GM18526 (cell line): Measurements from ENCODE around the gene CRB3.

Experiments
- POLR2A ChIP-seq: IDR thresholded peaks from 3 replicates; pipeline ENCODE4 v1.6.1; 2011; ENCODE audit not compliant: insufficient read length; ENCODE audit errors: extremely low read depth

Gene CRB3

DNA sequence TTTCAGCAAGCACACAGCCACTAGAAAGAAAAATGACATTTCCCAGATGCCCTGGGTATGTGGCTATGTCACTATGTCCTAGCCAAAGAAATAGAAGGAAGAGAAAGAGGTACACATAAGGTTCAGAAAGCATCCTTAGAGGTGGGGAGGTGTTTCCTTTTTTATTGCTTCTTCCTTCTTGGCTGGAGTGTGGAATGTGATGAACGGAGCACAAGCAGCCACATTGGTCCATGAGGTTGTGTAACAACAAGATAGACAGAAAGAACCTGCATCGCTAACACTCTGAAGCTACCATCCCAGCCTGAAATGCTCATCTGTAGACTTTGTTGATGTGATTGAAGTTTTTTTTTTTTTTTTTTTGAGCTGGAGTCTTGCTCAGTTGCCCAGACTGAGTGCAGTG, 11.2 kb upstream of the CRB3 start:
- TF ChIP-seq POLR2A = no peak

DNA sequence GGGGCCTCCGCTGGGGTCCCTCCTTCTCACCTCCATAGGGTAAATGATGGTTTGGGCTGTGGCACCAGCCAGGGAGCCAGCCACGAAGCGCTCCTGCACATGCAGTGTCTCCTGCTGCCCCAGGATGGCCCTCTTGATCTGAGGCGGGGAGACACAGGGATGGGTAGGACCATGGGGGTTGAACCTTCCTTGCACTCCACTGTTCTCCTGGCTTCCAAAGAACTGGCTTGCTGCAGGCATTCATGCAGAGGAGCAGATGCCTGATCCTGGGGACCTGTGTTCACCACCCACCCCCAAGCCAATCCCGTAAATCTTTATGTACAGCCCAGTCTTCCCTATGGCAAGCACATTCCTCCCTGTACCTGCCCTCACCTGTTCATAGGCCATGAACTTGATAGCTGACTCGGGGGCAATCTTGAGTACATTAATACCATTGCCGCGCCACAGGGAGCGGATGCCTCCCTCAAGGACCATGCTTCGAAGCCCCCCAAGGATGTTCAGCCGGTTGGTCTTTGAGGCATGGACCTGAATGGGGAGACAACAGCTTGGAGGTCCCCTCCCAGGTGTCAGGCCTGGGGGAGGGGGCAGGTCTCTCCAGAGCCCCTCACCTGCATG, 10.0 kb upstream of the CRB3 start:
- TF ChIP-seq POLR2A = no peak

DNA sequence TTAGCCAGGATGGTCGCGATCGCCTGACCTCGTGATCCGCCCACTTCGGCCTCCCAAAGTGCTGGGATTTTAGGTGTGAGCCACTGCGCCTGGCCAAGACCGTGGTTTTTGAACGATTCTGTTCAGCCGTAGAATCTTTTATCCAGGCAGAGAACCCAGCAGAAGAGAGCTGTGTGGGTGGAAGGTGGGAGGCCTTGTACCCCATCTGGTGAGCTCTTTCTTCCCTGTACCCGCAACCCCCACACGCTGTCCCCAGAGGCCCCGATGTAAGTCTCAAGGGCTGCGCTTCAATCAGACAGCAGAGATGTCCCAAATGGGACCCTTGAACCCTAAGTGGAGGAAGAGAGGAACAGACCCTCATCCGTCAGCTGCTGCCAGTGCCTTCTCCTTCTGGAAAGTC, 8.1 kb upstream of the CRB3 start:
- TF ChIP-seq POLR2A = no peak

DNA sequence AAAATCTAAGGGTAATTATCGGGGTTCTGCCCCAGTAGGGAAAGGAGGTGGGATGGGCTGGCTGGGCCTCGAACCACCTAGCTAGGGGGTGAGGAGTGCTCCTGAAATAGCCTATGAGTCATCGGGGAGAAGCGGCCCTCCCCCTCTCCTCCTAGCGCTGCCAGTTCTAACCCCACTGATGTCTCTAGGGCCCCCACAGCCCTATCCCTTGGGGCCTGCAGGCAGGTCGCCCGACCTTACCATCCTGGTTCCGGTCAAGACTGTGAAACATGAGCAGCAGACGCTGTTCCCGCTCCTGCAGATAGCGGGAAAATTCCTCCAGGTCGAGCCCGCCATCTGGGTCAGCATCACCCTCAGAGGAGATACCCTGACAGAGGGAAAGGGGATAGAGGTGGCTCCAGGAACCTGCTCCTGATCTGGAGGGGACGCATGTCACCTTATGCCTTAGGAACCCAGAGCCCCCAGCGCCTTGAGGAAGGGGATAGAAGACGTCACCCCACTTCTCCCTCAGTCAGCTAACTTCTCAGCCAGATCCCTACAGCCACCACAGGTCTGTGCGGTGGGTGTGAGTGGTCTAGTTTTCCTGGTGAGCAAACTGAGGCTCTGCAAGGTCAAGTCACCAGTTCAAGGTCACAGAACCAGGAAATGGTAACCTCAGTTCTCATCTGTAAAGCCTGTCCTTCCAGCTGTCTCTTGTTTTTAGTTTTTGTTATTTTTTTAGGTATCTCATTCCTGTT, 5.9 kb upstream of the CRB3 start:
- TF ChIP-seq POLR2A = peak; percentile 31

DNA sequence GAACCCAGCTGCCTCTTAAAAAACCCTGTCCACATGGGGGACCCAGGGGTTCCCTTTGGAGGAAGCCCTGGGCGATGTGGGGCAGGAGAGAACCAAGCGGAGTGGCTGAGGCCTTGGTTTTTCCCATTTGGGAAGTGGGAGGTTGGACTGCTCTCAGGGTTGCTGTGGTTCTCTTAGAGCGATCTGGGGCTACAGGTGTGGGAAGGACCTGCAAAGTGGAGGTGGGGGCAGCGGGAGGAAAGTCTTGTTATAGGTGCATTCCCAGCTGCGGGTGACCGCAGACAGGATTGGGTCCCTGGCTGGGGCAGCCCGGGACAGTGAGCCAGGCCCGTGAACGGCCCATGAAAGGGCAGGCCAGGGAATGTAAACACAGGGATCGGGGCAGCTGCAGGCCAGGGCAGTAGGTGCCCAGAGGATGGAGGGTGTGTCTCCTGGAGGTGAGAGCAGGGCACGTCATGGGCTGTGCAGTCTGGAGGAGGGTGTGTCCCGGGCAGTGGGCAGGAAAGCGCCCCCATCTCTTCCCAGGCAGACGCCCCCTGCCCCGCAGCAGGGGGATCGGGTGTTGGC, 5.3 kb upstream of the CRB3 start:
- no peak for TF ChIP-seq POLR2A

DNA sequence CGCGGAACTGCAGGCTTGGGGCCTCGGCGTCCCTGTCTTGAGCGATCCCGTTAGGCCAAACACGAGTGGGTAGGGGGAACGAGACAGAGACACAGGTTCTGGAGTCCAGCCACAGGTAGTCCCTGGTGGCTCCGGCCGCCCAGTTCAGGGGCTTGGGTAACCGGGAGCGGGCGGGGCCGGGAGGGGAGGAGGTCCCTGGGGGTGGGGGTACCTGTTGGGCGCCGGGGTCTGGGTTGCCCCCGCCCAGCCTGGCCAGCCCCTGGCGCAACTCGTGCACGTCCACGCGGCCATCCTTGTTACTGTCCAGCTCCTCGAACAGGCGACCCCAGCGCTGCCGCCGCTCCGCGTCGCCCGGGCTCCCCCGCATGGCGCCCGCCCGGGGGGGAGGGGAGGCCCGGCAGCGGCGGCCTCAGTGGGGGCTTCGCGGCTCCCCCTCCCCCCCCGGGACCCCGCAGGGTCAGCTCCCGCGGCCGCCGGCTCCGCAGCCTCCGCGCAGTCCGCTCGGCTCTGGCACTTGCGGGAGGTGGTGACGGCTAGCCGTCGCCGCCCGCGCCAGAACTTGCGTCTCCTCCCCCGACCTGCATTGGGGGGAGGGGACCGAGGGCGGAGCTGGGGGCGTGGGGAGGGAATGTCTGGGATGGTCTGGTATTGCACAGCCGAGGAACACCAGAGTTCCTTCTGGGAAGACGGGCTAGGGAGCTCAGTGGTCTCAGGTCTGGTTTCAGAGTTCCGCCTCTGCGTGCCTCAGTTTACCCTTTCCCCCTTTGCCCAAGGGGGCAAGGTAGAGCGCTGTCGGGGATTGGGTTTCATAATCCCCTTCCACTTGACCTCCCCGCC, 4.6 kb upstream of the CRB3 start, which contains the start of gene SLC25A23:
Gene SLC25A23 (minus strand): TSS at position 531 of the 837 bp plus-strand sequence. CDS start 164 bp downstream, at position 367.
- peak; percentile 25 for TF ChIP-seq POLR2A

DNA sequence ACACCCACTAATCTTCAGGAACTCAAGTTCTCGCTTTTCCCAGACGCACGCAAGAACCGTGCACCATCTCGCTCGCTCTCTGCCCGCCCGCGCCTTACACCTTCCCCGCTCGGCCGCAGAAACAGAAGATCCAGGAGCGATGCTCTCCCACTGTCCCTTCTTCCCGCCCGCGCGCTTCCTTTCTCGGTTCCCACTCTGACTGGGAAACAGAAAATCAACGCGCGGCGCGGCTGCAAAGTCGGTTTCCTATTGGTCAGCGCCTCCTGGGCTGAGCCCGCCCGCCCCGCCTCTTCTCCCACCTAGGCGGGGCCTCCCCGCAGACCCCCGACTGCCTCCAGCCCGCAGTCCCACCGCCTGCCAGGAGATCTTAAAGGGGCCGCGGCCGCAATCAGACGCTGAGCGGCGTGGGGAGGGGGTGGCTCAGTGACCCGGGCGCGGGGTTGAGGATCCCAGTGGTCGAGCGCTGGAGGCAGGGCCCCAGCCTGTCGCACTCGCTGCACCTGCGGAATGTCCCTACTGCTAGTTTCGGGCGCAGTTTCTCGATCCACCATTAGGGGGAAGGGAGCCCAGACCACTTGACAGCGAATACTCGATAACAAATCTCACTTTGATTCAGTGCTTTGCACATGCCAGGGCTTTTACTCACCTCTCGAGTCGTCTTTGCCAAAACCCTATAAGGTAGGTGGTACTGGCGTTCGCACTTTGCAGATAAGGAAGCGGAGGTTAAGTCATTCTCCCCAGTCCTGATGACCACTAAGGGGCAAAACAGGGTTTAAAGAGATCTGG, 3.8 kb upstream of the CRB3 start:
- TF ChIP-seq POLR2A = peak; percentile 52

DNA sequence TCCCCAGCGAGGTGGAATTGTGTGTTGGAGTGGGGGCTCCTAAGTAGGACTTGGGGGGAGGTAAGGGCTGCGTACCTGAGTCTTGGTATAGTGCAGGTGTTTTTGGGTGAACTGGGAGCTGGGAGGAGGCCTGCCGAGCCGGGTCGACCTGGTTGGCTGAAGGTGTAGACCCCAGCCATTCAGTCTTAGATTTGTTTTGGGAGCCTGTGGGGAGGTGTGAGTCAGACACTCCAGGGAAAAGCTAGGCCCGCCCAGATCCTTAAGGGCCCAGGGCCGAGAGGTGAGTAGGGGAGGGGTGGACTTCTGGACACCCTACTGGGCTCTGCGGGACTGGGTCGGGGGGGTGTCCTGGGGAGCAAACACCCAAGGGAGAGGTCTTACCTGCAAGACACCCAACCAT, 935 bp downstream of the CRB3 start:
- TF ChIP-seq POLR2A = no peak

DNA sequence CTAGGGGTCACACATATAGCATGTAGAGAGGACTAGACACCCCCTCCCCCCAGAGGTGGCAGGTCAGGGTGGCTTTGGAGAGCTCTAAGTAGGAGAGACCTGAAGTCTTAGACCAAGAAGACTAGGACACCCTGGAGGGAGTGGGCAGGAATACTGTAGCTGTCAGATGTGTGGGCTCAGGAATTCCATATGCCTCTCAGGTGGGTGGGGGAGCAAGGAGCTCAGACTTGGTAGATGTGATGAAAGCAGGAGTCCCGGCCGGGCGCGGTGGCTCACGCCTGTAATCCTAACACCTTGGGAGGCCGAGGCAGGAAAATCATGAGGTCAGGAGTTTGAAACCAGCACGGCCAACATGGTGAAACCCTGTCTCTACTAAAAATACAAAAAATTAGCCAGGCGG, 1.6 kb downstream of the CRB3 start:
- no peak for TF ChIP-seq POLR2A

DNA sequence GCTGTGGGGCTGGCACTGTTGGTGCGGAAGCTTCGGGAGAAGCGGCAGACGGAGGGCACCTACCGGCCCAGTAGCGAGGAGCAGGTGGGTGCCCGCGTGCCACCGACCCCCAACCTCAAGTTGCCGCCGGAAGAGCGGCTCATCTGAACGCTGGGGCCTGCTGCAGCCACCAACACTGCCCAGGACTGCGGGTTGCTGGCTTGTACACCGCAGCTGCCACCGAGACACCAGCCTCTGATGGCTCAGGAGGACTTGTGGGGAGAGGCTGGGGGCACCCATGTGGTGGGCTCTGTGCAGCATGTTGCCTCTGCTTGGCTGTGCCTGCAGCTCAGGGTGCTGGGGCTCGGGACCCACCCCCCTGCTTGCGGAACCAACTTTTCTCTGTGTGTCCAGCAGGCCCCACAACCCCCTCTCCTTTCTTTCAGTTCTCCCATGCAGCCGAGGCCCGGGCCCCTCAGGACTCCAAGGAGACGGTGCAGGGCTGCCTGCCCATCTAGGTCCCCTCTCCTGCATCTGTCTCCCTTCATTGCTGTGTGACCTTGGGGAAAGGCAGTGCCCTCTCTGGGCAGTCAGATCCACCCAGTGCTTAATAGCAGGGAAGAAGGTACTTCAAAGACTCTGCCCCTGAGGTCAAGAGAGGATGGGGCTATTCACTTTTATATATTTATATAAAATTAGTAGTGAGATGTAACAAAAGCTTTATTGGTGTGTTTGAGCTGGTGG, 2.6 kb downstream of the CRB3 start:
- TF ChIP-seq POLR2A = no peak

DNA sequence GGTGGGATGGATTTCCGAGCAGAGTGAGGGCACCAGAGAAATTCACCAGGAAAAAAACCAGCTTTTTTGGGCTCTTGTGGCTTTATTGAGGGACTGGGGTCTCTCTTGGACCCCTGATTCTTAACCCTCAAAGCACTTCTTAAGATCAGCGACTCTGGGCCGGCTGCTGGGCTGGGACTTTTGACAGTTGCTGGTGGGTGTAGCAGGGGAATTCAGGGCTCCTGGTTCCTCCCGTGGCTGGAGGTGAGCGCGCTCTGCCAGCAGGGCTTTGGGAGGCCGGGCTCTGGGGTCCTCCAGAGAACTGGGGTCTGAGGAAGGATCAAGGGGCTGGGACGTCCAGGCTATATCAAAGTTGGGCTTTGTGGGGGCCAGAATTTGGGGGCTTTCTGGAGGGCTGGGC, 3.3 kb downstream of the CRB3 start:
- TF ChIP-seq POLR2A = no peak

DNA sequence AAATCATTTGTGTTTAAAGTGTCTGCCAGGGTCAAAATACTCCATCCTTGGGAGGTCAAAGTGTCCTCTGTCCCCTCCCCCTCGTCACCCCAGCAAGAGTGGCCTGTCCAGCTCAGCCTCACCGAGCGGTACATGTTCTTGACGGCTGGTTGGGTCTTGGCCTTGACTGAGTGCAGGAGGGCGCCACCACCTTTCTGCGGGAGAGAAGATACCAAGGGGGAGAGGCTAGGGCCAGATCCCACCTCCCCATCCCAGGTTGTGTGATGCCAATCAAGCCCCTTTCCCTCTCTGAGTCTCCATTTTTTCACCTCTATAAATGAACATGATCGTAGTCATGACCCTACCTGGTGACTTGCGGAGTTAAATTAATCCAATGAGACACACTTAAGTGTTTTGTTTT, 6.1 kb downstream of the CRB3 start:
- no peak for TF ChIP-seq POLR2A

DNA sequence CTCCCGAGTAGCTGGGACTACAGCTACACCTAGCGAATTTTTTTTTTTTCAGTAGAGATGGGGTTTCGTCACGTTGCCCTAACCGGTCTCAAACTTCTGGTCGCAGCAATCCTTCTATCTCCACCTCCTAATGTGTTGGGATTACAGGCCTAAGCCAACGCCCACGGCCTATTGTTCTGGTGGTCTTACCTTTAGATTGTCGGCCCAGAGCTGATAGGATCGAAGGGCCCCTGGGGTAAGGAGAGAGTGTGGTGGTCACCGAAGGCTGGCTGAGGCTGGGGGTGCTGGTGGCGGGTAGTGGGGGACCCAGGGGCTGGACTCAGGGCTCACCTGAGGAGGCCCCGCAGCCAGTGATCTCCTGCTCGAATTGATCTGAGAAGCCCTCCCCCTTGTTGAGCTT, 7.0 kb downstream of the CRB3 start:
- no peak for TF ChIP-seq POLR2A

DNA sequence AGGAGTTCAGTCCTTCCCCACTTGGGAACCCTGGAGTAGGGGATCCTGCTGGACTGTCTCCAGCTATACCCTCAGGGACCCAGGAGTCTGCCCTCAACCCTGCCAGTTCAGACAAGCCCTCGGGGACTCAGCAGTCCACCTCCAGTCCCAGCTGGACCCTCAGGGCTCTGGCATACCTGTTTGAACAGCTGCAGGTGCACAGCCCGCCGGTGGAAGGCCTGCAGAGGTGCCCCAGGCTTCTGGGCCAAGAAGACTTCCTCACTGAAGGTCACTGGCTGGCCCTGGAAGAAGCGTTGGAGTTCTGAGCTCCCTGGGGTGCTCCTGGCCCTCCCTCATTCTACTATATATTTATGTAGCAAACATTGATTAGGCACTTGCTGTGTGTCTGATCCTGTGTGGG, 8.6 kb downstream of the CRB3 start:
- no peak for TF ChIP-seq POLR2A
